Thoracic aorta (tissue), 2 donors: ENCODE measurements around the gene BRD4. TPM values are rescaled to one million over a fixed set of nuclear protein-coding genes. Genes with fewer than 3 reads are reported as not detected.

Source experiments
- ATAC-seq: fragments of 150-250 bp; one replicate; pipeline ENCODE4 v1.8.0; 2017; ENCODE audit warnings: low read depth; ENCODE audit not compliant: insufficient number of reproducible peaks, low FRiP score
- DNase-seq: peaks from one replicate; pipeline ENCODE4 v3.0.0-alpha.2; 2020; ENCODE audit warnings: low spot score
- H3K27ac ChIP-seq, 2 donors: fragments of 200-600 bp; sonication (generic); 1 replicate in 1 of 2; 2 replicates in 1 of 2; pipeline ENCODE4 v1.5.1; 2016; ENCODE audit warnings: mild to moderate bottlenecking in 2 of 2, moderate library complexity in 2 of 2
- H3K27me3 ChIP-seq: fragments of 200-600 bp; sonication (generic); replicated peaks from 2 replicates; pipeline ENCODE4 v1.6.0; 2016; ENCODE audit warnings: mild to moderate bottlenecking; ENCODE audit not compliant: insufficient read depth
- H3K36me3 ChIP-seq: fragments of 200-600 bp; sonication (generic); one replicate; pipeline ENCODE4 v1.5.1; 2016
- H3K4me1 ChIP-seq, 2 donors: fragments of 200-600 bp; sonication (generic); 1 replicate in 1 of 2; 2 replicates in 1 of 2; pipeline versions ENCODE4 v1.5.1 to v1.6.0; 2016; ENCODE audit warnings: low read depth in 2 of 2, mild to moderate bottlenecking in 1 of 2; ENCODE audit not compliant: control insufficient read depth in 1 of 2
- H3K4me3 ChIP-seq: fragments of 200-600 bp; sonication (generic); 2 replicates; pipeline ENCODE4 v1.5.1; 2016; ENCODE audit warnings: mild to moderate bottlenecking
- H3K9me3 ChIP-seq: fragments of 200-600 bp; sonication (generic); 2 replicates; pipeline ENCODE4 v1.5.1; 2016
- total RNA-seq, 2 donors: library from RNA; depleted of rRNA; stranded (reverse); fragments of >200 nt; gene quantifications; one replicate each; pipeline versions ENCODE4 v1.1.0 to v1.2.3, GENCODE V29; 2016
- TF ChIP-seq, protein P1 (sequence below): fragments of 200-600 bp; sonication (generic); IDR thresholded peaks from one replicate; pipeline ENCODE4 v1.5.1; 2019; ENCODE audit warnings: antibody characterized with exemption

The BRD4 gene
- total RNA-seq, 2 donors from 2014 or later, result 49.0 to 70.9 TPM

DNA sequence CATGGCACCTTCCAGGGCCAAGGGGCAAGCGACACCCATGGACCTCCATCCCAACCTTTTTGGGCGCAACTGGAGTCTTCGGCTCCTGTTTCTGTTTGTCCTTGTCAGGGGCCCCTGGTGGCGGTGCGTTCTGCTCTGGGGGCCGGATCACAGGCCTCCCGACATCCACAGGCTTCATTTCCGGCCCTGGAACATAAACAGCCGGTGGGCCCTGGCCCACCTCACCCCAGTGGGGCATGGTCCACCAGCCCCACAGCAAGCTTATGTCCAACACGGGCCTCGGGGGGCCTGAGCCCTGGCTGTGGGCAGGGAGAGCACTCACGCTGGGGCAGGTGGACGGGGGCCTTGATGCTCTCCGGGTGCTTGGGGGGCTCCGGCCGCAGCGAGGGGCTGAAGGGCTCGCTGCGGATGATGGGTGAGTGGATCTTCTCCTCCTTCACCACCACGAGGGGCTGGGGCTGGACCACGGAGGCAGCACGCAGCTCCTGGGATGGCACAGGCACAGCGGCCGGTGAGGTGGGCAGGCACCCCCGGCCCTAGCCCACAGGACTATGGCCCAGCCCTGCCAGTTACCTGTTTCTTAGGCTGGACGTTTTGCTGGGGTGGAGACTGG, 92.9 kb downstream of the BRD4 start:
- Histone ChIP-seq H3K27ac (no peak overlapping the region), H3K27me3 (no peaks in the 10 kb centered on the region), H3K36me3 (peaks cover 55% of the 10 kb centered on the region), H3K4me3 (no peak overlapping the region), H3K9me3 (no peaks in the 10 kb centered on the region), H3K4me1 (peaks cover under 1 to 21% of the 10 kb centered on the region in 2 donors)
- no peak for DNase-seq
- TF ChIP-seq, protein P1, sequence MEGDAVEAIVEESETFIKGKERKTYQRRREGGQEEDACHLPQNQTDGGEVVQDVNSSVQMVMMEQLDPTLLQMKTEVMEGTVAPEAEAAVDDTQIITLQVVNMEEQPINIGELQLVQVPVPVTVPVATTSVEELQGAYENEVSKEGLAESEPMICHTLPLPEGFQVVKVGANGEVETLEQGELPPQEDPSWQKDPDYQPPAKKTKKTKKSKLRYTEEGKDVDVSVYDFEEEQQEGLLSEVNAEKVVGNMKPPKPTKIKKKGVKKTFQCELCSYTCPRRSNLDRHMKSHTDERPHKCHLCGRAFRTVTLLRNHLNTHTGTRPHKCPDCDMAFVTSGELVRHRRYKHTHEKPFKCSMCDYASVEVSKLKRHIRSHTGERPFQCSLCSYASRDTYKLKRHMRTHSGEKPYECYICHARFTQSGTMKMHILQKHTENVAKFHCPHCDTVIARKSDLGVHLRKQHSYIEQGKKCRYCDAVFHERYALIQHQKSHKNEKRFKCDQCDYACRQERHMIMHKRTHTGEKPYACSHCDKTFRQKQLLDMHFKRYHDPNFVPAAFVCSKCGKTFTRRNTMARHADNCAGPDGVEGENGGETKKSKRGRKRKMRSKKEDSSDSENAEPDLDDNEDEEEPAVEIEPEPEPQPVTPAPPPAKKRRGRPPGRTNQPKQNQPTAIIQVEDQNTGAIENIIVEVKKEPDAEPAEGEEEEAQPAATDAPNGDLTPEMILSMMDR, result no peak
- no peak for ATAC-seq

DNA sequence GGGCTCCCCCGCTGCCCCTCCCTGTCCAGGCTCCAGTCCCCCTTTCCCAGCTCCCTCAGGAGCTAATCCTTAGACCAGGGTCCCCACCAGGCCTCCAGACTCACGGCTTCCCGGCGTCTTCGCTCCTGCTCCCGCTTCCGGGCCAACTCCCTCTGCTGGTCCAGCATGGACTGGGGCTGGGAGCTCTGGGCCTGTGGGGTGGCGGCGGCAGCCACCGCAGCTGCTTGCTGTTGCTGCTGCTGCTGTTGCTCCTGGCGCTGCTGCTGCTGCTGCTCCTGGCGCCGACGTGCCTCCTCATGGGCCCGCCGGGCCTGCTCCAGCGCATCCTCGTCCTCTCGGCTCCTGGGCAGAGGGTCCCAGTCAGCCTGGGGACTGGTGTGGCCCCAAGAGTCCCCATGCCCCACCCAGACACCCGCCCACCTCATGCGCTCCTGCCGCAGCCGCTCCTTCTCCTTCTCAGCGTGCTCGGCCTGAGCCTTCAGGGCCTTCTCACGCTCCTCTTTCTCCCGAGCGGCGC, 93.6 kb downstream of the BRD4 start:
- no peak for ATAC-seq
- TF ChIP-seq, protein P1, result no peak

DNA sequence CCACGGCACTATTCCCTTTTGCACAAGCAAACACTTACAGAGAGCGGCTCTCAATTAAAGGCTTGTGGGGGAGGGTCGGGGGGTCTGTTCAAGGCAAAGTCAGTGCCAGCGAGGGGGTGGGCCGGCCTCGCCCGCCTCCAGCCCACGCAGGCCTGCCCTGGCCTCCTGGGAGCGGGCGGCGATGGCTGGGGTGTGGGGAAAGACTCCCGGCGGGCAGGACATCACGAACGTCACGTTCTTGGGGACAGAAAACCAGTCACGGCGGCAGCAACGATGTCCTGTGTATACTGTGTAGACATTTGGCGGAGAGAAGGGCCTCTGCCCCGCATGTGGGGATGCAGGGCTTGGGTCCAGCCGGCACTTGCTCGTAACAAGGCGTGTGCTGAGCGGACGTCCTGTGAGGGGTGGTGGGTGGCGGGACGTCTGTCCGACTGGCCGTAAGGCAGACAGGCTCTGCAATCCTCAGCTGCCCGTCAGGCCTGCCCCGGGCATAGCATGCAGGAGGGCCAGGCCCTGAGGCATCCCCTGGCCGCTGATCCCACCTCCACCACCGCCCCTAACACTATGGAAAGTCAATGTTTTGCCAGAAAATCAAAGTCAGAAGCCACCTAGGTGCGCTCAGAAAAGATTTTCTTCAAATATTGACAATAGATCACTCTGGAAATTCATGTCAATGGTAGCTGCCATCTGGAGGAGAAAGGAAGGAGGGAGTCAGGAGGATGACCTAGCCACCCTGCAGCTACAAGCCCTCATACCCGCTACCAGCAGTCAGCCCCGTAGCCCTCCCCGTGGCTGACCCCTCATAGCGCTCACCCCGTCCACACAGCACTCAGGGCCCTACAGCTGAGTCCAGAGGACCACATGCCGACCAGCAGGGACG, 94.3 kb downstream of the BRD4 start:
- no peak for ATAC-seq
- Histone ChIP-seq H3K27ac (no peak overlapping the region), H3K36me3 (peaks cover 52% of the 10 kb centered on the region), H3K4me1 (peaks cover 0 to 10% of the 10 kb centered on the region in 2 donors), H3K27me3 (no peaks in the 10 kb centered on the region), H3K4me3 (no peak overlapping the region), H3K9me3 (no peaks in the 10 kb centered on the region)
- DNase-seq, result no peak
- TF ChIP-seq, protein P1, result no peak

More for the DNA sequence above, 93.6 kb downstream of the BRD4 start:
- peaks cover 0 to 15% of the 10 kb centered on the region in 2 donors for H3K4me1 ChIP-seq
- no peak overlapping the region for H3K27ac ChIP-seq
- no peaks in the 10 kb centered on the region for H3K9me3 ChIP-seq
- no peak overlapping the region for H3K4me3 ChIP-seq
- no peaks in the 10 kb centered on the region for H3K27me3 ChIP-seq
- peaks cover 52% of the 10 kb centered on the region for H3K36me3 ChIP-seq
- DNase-seq, result no peak

DNA sequence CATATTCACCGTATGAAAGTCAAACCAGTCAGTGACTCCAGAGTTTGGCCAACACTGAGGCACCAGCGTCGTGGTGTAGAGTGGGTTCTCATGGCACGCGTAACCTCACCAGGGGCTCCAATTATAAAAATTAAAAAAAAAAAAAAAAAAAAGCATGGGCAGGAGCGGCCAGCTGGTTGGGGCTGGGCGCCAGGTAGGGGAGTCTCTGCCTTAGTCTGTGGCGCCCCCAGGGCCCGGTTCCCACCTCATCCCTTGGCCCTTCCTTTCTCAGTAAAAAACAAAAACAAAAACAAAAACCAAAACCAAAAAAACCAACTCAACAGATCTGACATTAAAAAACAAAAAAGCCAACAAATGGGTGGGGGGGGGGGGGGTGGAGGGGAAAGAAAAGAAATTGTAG, 95.5 kb downstream of the BRD4 start:
- Histone ChIP-seq H3K4me3 (no peak overlapping the region), H3K27me3 (no peaks in the 10 kb centered on the region), H3K9me3 (no peaks in the 10 kb centered on the region), H3K4me1 (peaks cover 0 to 18% of the 10 kb centered on the region in 2 donors), H3K36me3 (peaks cover 47% of the 10 kb centered on the region), H3K27ac (no peak overlapping the region)
- ATAC-seq (no peak), DNase-seq (no peak)
- TF ChIP-seq, protein P1, result no peak

DNA sequence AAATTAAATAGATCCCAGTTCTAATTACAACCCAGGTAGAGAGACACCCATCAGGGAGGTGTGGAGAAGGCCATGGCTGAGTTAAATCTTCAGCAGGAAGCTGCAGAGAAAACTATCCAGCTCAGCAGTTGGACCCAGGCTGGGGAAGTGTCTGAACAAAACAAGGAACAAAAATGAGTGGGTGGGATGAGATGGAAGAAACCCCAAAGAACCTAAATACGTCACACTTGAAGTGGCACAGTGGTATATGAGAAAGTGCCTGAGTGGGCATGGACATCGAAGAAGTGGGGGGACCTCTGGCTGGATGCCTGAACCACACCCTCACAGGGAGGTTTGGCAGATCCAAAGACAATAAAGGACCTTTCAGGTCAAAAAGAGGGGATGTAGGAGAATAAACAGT, 96.6 kb downstream of the BRD4 start:
- H3K4me3 ChIP-seq, result no peak overlapping the region
- H3K36me3 ChIP-seq, result peaks cover 46% of the 10 kb centered on the region
- H3K9me3 ChIP-seq, result no peaks in the 10 kb centered on the region
- no peaks in the 10 kb centered on the region for H3K27me3 ChIP-seq
- TF ChIP-seq, protein P1, result no peak
- ATAC-seq (no peak), DNase-seq (no peak)
- peaks cover 0 to 13% of the 10 kb centered on the region in 2 donors for H3K4me1 ChIP-seq
- H3K27ac ChIP-seq, result no peak overlapping the region
